Inflammatory macrophage treated with lipopolysaccharide for 4 hours (primary cell): ENCODE results near the gene RABGAP1.

ENCODE experiments used
- DNase-seq: peaks from one replicate; pipeline ENCODE4 v3.0.0-alpha.2; 2020

Gene RABGAP1

DNA sequence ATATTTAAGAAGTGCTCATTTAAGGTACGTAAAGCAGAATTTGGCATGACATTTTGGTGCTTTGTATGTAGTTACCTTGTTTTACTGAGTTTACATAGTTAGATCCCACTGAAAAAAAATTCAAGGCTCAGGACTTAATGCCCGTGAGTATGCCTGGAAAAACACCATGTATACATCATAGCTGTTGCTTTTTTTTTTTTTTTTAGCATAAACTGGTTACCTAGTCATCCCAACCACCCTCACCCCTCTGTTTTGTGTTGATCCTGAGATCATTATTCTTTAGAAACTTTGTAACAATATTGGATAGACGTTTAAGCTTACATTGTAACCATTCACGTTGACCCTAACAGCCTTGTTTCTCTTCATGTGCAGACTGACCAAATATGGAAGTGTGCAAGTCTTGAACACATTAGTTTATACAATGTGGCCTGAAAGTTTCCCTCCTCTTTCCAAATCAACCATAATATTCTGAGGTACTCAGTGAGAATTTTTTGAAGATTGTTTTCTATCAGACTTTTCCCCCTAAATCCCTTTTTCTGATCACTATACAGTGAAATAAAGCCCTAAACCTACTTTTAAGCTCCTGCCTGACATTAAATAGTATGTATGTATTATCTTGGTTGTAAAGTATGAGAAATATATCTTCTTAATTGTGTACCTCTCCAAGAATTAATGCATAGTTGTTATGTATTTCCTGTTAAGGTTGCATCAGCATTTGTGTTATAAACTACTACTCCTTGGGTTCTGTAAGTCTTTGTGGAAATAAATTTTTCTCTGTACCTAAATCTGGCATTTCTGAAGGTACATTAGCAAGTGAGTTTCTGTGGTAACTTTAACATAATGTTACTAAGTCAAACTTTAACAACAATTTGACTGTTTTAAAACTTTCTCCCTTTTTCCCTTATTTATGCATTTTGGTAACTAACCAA, 4.4 kb downstream of the RABGAP1 start:
- DNase-seq: no peak

DNA sequence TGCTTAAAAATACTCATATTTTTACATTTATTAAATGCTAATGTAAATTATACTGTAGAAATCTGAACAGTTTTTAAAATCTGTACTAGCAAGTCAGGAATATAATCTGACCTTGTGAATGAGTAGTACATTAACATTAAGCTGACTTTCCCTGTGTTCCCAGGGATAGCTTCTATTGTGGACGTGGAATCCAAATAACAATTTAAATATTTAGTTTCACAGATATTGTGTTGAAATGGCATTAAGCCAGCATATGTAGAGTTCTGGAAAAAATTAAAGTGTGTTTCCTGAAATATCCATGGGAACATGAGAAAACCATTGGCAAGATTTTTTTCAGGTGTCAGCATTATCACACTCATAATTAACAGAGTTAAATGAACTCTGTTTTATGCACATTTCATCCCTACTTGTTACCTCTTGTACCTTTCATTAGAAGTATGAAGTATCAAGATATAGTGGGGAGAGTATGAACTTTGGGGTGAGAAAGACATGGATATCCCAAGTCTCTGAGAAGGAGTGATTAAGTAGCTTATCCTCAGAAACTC, 5.7 kb downstream of the RABGAP1 start:
- DNase-seq: no peak

DNA sequence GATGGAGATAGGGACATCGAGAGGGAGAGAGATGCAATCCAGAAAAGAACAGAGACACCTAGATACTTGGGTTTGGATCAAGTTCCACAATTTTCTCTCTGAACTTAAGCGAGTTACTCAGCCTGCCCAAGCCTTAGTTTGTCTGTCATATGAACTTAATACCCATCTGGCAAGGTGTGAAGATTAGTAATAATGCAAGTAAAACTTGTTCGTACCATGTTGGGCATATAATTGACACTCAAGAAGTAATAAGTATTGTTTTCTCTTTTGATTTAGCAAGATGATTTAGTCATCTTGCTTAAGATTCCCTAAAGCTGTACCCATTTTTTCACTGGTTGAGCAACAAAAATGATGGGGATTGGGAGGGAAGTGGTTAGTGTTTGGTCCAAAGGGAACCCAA, 7.5 kb downstream of the RABGAP1 start:
- peak; percentile 49 for DNase-seq

DNA sequence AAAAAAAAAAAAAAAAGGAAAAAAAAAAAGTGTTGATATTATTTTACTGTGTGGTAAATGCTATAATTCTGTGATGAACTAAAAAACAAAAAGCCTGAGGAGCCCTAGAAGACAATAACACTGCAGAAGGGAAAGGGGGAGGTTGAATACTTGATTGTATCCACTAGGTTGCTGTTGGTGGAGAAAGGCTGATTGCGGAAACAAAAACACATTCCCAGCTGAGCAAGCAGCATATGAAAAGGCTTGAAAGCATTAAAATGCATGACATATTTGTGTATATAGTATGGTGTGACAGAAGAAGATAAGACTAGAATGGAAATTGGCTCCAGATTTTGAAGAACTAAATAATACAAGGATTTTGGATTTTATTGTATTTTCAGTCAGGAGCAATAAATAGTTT, 8.9 kb downstream of the RABGAP1 start:
- no peak for DNase-seq

GRCh38 chr9:122950263-122950662, 9.4 kb downstream of the RABGAP1 start:
- DNase-seq: no peak

- DNase-seq: no peak
These were observed 10.2 kb downstream of the RABGAP1 start for GRCh38 chr9:122951056-122951455.

GRCh38 chr9:122954253-122954691, 13.5 kb downstream of the RABGAP1 start:
- no peak for DNase-seq

DNA sequence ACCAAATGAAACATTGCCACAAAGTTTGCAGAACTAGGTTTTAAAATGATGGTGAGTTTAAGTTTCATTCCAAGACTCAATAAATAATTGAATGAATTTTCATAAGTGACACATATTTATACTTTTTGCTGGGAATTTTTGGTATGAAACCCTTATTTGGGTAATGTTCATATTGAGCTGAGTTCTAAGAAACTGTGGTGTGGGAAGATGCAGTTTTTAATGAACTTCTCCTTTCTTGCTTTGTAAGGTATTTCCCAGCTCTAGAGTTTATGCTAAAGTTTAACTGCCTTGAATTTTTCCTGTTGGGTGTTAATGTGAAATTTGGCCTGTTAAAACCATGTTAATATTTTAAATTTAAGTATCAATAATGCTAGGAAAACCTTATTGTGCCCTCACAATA, 15.1 kb downstream of the RABGAP1 start:
- DNase-seq: peak; percentile 32

DNA sequence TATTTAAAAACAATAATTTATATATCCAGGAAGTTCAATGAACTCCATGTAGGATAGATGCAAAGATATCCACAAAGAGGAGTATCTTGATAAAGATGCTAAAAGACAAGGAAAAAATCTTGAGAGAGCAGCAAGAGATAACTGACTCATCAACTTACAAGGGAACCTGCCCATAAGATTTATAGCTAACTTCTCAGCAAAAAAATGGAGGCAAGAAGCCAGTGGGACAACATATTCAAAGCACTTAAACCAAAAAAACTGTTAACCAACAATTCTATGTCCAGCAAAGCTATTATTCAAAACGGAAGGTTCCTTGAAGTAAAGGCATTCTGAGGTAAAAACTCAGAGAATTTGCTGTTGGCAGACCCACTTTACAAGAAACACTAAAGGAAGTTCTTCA, 20.3 kb downstream of the RABGAP1 start:
- DNase-seq: no peak

GRCh38 chr9:122975196-122975595, 34.4 kb downstream of the RABGAP1 start:
- DNase-seq: no peak

- no peak for DNase-seq
These were observed 37.8 kb downstream of the RABGAP1 start for GRCh38 chr9:122978601-122979000.

GRCh38 chr9:122986010-122986409, 45.2 kb downstream of the RABGAP1 start:
- no peak for DNase-seq

GRCh38 chr9:122988141-122988540, 47.3 kb downstream of the RABGAP1 start:
- DNase-seq: no peak

DNA sequence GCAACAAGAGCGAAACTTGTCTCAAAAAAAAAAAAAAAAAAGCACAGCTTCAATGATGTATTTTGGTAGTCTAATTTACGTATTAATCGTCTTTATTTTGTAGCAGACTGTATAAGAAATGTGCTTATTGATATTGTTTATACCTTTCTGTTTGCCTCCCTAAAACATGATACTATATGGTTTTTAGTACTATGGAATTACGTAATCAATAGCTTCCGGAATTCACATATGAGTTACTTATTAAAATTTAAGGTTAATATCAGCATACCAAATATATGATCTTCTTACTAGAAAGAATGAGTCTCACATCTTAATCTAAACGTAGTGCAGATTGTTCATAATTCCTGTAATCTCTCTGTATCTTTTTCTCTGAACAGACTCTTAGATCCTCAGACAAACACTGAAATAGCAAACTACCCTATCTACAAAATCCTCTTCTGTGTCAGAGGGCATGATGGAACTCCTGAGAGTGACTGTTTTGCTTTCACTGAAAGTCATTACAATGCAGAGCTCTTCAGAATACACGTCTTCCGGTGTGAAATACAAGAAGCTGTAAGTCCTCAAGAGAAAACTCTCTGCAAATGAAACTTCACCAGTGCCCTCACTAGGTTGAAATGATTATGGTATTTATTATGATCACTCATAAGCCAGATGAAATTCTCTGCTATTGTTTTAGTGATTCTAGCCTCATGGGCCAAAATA, 48.3 kb downstream of the RABGAP1 start:
- DNase-seq: peak; percentile 12

- peak; percentile 68 for DNase-seq
These were observed 50.6 kb downstream of the RABGAP1 start for GRCh38 chr9:122991370-122991830.

GRCh38 chr9:122996586-122996985, 55.8 kb downstream of the RABGAP1 start:
- no peak for DNase-seq

GRCh38 chr9:122998448-122998847, 57.6 kb downstream of the RABGAP1 start:
- DNase-seq: no peak

DNA sequence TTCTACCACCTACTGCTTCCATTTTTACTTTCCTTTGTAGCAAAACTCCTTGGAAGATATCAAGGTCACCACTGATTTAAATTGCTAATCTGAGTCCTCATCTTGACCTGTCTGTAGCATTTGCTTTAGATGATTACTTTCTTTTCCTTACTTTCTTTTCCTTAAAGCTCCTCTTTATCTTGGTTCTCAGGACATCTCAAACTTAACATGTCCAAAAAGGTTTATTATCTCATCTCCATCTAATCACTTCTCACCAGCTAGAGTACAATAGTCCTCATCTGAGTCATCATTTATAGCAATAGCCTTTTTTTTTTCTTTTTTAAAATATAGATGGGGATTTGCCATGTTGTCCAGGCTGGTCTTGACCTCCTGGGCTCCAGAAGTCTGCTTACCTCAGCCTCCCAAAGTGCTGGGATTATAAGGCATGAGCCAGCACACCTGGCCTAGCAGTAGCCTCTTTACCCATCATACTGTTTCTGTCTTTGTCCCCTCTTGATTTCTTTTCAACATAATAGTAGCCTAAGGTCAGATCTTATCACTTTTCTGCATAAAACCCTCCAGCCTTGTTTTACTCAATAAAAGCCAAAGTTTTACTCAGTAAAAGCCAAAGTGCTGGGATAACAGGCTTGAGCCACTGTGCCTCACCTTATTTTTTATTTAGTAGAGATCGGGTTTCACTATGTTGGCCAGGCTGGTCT, 59.7 kb downstream of the RABGAP1 start:
- no peak for DNase-seq

- peak; percentile 33 for DNase-seq
These were observed 61.9 kb downstream of the RABGAP1 start for GRCh38 chr9:123002754-123003153.

GRCh38 chr9:123003466-123003865, 62.6 kb downstream of the RABGAP1 start:
- DNase-seq: no peak

- DNase-seq: no peak
These were observed 65.1 kb downstream of the RABGAP1 start for GRCh38 chr9:123005964-123006363.

- DNase-seq: no peak
These were observed 66.4 kb downstream of the RABGAP1 start for GRCh38 chr9:123007269-123007668.

DNA sequence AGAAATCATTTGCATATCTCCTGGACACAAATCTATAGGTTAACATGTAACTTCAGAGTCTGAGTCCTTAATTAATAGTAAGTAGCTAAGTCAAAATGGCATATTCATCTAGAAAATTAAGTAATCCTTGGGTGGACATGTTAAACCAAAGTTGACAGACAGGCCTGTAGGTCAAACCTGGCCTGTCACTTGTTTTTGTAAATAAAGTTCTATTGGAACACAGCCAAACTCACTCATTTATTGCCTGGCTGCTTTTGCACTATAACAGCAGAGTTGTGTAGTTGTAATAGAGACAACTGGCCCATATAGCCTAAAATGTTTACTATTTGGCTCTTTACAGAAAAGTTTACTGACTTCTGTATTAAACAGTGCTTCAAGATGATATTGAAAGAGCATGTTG, 68.1 kb downstream of the RABGAP1 start:
- no peak for DNase-seq
